EH (cell line): ENCODE data around the gene RLBP1.
A peak's percentile ranks its signal among the peaks of the same experiment; 100 is the strongest.

Experiments
- DNase-seq: peaks from one replicate; pipeline ENCODE4 v3.0.0-alpha.2; 2015; ENCODE audit warnings: low read depth

Gene RLBP1

DNA sequence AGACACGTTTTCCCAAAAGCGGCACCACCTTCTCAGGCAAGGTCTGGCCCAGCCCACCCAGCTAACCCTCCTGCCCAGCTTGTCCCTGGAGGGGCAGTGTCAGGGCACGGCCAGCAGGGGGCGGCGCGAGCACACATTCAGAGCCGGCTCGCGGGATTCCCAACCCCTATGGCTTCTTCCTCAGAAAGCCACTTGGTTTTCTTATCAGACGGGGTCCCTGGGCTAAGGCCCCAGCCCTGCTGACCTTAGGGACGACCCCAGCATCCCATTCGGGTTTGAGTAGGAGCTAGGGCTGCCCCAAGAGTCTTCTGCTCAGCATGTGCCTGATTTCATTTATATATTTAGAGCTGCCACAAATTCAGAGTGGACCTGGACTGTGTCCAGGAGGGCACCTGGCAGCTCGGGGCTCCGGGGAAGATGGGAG is 14.5 kb downstream of the RLBP1 start:
- peak; percentile 73 for DNase-seq

DNA sequence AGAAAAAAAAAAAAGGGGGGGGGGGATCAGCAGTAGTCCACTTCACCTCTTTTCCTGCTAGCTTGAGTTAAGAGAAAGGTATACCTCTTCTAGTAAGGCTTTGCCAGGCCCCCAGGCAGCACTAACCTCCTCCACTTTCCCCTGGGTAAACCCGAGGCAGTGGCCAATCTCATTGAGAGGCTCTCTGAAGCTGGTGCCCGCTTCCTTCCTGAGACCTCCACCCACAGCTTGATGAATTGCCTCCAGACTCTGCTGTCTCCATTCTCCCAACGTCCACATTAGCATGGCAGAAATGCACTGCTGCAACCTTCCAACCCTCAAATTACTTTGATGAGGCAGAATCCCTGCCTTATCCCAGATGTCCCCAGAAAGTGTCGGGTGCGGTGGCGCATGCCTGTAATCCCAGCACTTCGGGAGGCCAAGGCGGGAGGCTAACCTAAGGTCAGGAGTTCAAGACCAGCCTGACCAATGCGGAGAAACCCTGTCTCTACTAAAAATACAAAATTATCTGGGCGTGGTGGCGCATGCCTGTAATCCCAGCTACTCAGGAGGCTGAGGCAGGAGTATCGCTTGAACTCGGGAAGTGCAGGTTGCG is 15.3 kb downstream of the RLBP1 start:
- no peak for DNase-seq

DNA sequence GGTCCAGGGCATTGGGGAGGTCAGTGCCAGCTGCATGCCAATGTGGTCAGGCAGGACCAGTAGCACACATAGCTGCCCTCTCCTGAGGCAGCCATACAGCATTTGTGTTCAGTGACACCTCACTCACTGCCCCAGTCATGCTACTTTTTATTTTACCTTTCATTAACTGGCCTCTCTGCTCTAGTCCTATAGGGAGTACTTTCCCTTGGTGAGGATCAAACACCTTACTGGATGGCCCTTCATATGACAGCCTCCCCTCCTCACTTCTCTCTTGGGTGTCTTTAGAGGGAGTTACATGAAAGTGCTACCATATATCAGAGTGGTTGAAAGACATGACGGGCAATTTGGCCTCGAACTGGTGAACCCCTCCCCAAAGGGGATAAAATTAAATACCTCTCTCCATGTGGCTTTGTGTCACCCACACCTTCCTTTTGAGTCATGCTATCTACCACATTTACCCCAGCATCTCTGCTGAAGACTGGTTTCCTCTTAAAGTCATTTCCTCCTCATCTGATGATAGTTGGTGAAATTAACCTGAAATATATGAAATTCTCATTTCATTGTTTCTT is 17.6 kb downstream of the RLBP1 start:
- no peak for DNase-seq

DNA sequence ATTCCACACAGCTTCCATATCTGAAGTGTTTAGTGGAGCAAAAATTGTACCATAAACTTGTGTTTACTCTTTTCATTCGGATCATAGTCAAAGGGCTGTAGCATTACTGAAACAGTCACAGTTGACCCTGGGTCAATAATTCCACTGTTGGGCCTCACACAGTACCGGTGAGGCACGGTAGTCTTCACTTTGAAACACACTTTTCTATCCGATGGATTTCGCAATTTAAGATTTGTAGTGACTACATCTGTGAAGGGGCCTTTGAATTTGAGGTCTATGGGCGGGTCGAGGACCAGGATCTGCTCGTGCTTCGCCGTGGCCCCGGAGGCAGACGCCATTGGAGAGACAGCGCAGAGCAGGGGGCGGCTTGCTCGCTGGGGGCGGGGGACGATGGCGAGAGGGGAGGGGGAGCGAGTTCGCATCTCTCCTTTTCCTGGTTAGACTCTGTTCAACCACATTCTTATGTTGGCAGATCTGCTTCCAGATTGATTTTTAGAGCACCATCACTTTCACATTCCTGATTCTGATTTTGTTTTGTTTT is 19.8 kb downstream of the RLBP1 start:
- no peak for DNase-seq

DNA sequence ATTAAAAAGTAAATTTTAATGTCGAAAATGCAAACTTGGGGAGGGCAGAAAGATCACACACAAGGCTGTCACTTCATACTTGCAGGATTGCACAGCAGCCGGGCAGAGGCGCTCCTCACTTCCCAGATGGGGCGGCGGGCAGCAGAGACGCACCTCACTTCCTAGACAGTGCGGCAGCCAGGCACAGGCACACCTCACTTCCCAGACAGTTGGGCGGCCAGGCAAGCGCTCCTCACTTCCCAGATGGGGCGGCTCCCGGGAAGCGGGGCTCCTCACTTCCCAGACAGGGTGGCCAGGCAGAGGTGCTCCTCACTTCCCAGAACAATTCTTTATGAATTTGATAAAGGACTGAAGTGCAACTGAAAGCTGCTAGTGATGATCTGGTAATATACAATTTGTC is 21.2 kb downstream of the RLBP1 start:
- no peak for DNase-seq

DNA sequence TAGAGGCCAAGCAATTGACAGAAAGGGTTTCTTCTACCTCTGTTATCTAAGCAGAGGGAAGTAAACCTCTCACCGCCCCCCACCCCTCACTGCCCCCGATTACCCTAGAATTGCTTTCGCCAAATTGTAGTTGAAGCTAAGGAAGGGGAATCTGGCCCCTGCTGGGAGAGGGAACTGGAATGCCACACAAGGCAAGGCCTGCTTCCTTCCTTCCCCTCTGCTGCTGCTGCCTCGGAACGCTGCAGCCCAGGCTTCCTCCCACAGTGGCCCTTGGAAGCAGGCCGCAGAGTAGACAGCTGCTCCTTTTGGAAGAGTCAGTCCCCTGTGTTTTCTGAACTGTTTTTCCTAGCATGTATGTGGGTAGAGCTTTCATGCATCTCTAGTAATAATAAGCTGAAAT is 21.6 kb downstream of the RLBP1 start:
- no peak for DNase-seq

GRCh38 chr15:89198934-89199333 is 22.4 kb downstream of the RLBP1 start:
- no peak for DNase-seq

GRCh38 chr15:89198196-89198595 is 23.2 kb downstream of the RLBP1 start:
- DNase-seq = no peak

GRCh38 chr15:89197503-89197971 is 23.8 kb downstream of the RLBP1 start:
- peak; percentile 7 for DNase-seq

DNA sequence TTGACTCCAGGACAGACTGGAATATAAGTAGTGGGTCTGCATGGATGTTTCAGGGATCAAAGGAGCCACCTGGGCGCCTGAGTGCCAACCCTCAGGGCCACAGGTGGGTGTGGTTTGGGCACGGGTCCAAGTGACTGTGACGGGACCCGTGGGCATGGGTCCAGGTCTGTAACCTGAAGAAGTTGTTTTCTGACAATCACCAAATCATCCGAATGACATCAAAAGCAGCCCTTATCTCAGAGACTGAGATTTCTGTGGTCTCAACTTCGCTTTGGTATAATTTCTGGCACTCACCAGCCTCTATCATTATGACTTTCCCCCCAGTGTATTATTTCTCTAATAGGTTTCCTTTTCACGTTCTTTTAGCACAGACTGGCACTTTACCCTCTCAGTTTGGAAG is 24.4 kb downstream of the RLBP1 start:
- DNase-seq = no peak

DNA sequence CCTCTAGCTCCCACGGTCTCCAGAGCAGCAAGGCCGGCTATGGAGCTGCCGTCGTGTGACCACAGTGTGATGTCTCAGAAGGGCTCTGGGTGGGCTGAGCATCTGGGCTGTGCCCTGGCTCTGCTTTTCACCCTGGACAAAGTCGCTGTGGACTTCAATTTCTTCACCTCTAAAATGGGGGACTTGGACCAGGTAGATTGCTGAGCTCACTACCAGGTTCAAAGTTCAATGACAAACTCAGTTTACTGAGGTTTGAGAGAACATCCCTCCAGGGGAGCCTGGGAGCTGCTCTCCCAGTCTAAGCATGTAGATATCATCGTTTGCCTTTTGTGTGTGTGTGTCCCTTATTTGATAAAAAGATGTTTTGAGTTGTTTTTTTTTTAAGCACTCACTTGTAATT is 25.1 kb downstream of the RLBP1 start:
- no peak for DNase-seq

- DNase-seq = peak; percentile 92
These were observed 25.5 kb downstream of the RLBP1 start for GRCh38 chr15:89195836-89196235.

DNA sequence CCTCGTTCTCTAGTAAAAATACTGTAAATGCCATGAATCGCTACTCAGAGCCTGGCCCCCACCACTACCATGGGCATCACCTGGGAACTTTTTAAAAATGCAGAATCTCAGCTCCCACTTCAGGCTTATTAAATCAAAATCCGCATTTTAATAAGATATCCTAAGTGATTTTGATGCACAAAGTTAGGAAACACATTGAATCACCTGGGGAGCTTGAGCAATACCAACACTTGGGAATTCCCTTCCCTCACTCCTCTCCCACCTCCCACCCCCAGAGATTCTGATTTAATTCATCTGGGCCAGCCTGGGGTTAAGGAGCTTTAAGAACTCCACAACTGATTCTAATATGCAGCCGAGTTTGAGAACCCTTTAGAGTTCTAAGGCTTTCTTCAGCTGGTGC is 26.8 kb downstream of the RLBP1 start:
- no peak for DNase-seq

GRCh38 chr15:89192766-89193165 is 28.6 kb downstream of the RLBP1 start:
- peak; percentile 72 for DNase-seq

GRCh38 chr15:89192136-89192535 is 29.2 kb downstream of the RLBP1 start:
- DNase-seq = peak; percentile 75

DNA sequence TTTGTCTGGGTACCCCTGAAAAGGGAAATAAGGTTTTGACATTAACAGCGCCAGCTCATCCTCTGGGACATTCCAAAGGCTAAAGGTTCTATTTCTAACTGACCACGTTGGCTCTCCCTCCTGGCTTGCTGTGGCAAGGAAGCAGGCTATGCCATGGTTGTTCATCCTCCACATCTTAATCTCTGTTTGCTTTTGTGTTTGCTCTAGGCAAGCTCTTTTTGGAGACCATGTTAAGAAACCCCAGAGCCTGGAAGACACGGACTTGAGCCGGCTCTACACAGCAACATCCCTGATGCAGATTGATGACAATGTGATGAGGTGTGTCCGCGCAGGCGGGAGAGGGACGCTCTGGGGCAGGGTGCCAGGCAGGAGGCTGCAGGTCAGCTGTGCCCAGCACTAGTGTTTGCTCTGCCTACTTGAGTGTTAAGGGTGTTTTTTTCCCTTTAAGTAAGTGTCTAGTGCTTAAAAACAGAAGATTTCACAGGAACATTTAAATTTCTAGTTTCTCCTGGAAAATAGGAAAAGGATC is 33.3 kb downstream of the RLBP1 start:
- peak; percentile 35 for DNase-seq

GRCh38 chr15:89187301-89187985 is 33.9 kb downstream of the RLBP1 start:
- DNase-seq = no peak

DNA sequence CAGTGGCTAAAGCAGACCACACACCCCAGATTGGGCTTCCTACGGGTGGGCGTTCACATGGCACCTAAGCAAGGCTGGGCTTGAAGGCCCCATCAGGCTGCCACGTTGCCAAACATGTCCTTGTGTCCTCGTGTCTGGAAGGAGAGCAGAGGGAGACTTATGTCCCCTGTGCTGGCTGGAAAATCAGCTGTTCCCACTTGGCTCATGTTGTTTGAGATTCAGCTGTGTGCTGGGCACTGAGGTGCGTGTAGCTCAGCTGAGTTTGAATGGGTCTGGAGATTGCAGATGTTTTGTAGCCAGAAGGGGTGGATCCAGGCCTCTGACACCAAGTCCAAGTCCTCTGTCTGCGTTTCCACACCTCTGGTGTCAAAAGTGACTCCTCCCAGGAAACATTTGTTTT is 34.6 kb downstream of the RLBP1 start:
- no peak for DNase-seq

DNA sequence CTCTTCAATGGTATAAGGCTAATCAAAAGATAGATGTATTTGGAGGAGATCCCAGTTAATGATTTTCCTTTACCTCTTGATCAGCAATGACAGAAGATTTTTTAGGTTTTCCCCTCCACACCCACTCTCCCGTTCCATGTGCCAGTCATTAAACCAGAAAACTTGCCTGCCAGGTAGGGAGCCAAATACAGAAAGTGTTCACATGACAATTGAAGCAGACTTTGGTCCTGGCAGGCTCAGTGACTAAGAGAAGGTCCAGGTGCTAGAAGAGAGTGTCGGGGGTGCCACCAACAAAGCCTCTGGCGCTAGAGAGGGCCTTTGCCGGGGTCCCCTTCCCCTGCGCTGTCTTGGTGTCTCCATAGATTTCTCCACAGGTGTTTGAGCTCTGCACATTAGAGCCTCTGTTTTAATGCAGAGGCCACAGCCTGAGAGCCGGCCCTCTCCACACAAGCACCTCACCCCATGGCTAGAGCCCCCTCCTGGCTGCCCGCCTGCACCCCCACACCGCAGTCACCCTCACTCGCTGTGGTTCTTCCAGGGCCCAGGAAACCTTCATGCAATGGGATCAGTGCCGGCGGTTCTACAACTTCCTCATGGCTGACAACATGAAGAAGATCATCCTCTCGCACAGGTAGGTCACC is 36.4 kb downstream of the RLBP1 start:
- DNase-seq = no peak

- DNase-seq = no peak
These were observed 37.0 kb downstream of the RLBP1 start for GRCh38 chr15:89184357-89184756.

GRCh38 chr15:89179966-89180875 is 41.2 kb downstream of the RLBP1 start:
- DNase-seq = peak; percentile 89
